ENCODE data around the gene PIK3R6.

DNA sequence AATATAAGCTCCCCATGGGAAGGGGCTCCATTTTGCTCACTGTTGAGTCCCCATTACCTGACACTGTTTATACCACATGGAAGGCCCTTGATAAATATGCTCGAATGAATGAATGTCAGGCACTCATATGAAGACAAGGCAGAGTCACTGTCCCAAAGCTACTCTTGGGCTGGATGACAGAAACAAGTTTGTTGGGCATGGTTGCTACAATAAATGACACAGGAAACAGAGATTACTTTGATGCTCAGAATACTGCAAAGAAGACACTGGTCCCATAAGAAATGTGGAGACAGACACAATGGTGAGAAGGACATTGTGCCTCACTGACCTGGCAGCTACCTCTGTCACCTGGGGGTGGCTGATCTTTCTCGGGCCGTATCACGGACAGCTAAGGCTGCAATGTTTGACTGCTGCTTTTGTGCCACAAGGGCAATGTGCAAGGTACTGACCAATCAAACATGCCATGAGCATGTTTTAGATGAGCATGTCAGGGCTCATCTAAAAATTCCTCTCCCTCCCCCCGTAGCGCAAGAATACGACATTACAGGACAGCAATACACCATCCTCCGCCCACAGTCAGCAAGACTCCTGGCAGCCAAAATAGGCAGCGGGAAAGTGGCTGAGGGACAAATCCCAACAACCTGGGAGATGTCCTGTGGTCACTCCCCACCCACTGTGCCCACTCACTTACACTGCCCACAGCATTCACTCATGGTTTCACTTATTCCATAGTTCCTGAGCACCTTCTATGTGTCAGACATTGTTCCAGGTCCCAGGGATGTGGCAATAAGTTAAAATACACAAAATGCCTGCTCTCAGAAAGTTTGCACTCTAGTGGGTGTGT is 5.0 kb downstream of the PIK3R6 start:
- TF ChIP-seq, protein P1, sequence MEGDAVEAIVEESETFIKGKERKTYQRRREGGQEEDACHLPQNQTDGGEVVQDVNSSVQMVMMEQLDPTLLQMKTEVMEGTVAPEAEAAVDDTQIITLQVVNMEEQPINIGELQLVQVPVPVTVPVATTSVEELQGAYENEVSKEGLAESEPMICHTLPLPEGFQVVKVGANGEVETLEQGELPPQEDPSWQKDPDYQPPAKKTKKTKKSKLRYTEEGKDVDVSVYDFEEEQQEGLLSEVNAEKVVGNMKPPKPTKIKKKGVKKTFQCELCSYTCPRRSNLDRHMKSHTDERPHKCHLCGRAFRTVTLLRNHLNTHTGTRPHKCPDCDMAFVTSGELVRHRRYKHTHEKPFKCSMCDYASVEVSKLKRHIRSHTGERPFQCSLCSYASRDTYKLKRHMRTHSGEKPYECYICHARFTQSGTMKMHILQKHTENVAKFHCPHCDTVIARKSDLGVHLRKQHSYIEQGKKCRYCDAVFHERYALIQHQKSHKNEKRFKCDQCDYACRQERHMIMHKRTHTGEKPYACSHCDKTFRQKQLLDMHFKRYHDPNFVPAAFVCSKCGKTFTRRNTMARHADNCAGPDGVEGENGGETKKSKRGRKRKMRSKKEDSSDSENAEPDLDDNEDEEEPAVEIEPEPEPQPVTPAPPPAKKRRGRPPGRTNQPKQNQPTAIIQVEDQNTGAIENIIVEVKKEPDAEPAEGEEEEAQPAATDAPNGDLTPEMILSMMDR (conservative IDR thresholded peaks at IDR 0.05; ENCODE audit: low read depth, low read length): no peak
- TF ChIP-seq EZH2 (IDR thresholded peaks at IDR 0.05; ENCODE audit: low read length, unreplicated experiment) (no peak), EZH2phosphoT487 (IDR thresholded peaks at IDR 0.05; ENCODE audit: borderline replicate concordance, low read length) (no peak)

Measured in PC-3 (cell line).